ENCODE results near the gene SLC30A10. TPM values are rescaled to one million over a fixed set of nuclear protein-coding genes. Genes with fewer than 3 reads are reported as not detected.

SLC30A10 gene
- total RNA-seq, result under 1 TPM in 1 of 2 donors, not detected in 1; 0.09 TPM
- 0.43 TPM for polyA plus RNA-seq (2013, experiment 1 of 2)
- polyA plus RNA-seq (2013, experiment 2 of 2), result 0.29 TPM
- long read RNA-seq, experiment 1, result 0 reads
- long read RNA-seq, experiment 2, result 0 reads
- long read RNA-seq, experiment 3, partial matches to known transcripts, result 0 of 1 reads
- long read RNA-seq, experiment 3, other reads (novel, unspliced or antisense), result 0 of 1 reads
- long read RNA-seq, experiment 4, result 0 reads

DNA sequence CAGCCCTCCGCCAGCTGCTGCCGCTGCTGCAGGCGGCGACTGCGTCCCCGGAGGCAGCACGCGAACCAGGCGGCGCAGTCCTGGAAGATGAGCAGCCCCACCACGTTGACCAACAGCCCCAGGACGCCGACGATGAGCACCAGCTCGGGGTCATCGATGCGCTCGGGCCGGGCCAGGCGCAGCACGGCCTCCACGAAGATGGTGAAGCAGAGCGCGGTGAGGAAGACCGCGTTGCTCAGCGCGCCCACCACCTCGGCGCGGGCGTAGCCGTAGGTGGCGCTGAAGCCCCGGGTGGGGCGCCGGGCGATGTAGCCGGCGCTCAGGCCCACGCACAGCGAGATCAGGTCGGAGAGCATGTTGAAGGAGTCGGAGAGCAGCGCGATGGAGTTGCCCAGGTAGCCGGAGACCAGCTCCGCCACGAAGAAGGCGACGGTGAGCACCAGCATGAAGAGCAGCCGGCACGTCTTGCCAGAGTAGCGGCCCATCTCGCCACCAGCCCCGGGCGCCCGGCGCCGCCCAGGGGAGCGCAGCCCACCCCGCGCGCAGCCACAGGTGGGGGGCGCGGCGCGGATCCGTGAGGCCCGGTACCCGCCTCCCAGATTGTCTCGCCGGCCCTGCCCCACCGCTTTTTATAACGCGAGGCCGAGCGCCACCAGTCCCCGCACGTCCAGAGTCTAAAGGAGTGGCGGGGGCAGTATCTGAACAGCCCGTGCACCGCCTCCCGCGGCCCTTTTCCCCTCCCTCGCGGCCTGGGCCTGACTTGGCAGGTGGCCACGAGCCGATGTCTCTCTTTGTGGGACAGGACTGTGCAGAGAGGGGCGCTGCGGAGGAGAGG lies at the start of gene SLC30A10:
SLC30A10 (minus strand) TSS at position 602 of the 835 bp plus-strand sequence; CDS start at position 485, 117 bp downstream.
- no peak within 1 kb of the TSS for H3K27ac Mint-ChIP-seq
- H3K27ac ChIP-seq (ENCODE audit: low read depth, low read length), result no peak within 1 kb of the TSS
- peaks cover 49% of the 10 kb centered on the region for H3K27me3 ChIP-seq (ENCODE audit: control insufficient read depth, insufficient read depth, low read length, poor library complexity, severe bottlenecking)
- peaks cover 3% of the 10 kb centered on the region for H3K4me1 Mint-ChIP-seq
- DNase-seq, result peak; percentile 83
- no peaks in the 10 kb centered on the region for H3K9me3 ChIP-seq (ENCODE audit: control insufficient read depth, low read length)
- TF ChIP-seq, protein P1, sequence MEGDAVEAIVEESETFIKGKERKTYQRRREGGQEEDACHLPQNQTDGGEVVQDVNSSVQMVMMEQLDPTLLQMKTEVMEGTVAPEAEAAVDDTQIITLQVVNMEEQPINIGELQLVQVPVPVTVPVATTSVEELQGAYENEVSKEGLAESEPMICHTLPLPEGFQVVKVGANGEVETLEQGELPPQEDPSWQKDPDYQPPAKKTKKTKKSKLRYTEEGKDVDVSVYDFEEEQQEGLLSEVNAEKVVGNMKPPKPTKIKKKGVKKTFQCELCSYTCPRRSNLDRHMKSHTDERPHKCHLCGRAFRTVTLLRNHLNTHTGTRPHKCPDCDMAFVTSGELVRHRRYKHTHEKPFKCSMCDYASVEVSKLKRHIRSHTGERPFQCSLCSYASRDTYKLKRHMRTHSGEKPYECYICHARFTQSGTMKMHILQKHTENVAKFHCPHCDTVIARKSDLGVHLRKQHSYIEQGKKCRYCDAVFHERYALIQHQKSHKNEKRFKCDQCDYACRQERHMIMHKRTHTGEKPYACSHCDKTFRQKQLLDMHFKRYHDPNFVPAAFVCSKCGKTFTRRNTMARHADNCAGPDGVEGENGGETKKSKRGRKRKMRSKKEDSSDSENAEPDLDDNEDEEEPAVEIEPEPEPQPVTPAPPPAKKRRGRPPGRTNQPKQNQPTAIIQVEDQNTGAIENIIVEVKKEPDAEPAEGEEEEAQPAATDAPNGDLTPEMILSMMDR (conservative IDR thresholded peaks at IDR 0.05), result no peak
- no peaks in the 10 kb centered on the region for H3K36me3 Mint-ChIP-seq (ENCODE audit: low read depth)
- peaks cover 3% of the 10 kb centered on the region for H3K4me1 ChIP-seq (ENCODE audit: control insufficient read depth, insufficient read depth, low read length)
- peaks cover 49% of the 10 kb centered on the region for H3K27me3 Mint-ChIP-seq (ENCODE audit: insufficient read depth)
- H3K36me3 ChIP-seq (ENCODE audit: control insufficient read depth, insufficient read depth, low read length), result no peaks in the 10 kb centered on the region
- whole genome bisulfite sequencing, 2 experiments (ENCODE audit: insufficient coverage in 1 of 2, insufficient read length in 1 of 2), result 0 to 3% methylated on average over 29 to 91 of the region's 91 CpGs
- H3K9me3 Mint-ChIP-seq, result no peaks in the 10 kb centered on the region
- H3K4me3 Mint-ChIP-seq, result peak within 1 kb of the TSS; percentile 65
- no peak within 1 kb of the TSS for H3K9ac ChIP-seq (ENCODE audit: extremely low read depth, low read length, poor library complexity, severe bottlenecking)
- peak within 1 kb of the TSS; percentile 68 for H3K4me3 ChIP-seq (ENCODE audit: low read length)

DNA sequence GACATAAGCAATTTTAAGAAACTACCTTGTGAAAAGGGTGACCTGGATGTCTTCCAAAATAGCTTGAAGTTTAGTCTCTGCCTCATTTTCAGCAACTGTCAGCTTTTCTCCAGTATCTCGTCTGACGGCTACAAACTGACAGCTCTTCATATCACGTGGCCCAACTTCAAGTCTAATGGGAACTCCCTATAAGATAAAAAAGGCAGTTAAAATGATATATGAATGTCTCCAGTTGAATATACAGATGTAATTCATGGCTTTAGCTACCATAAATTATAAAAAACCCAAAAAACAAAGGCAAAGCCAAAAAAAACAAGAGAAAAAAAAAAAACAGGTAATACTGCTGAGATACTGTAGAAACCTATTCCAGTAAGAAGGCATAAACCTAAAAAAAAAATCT lies 44.9 kb upstream of the SLC30A10 start:
- H3K9me3 Mint-ChIP-seq, result no peaks in the 10 kb centered on the region
- whole genome bisulfite sequencing, 2 experiments (ENCODE audit: insufficient coverage in 1 of 2, insufficient read length in 1 of 2), result 88 to 98% methylated on average over 2 to 3 of the region's 3 CpGs
- H3K27ac Mint-ChIP-seq, result no peak overlapping the region
- no peak overlapping the region for H3K4me3 Mint-ChIP-seq
- DNase-seq, result no peak
- peaks cover 51% of the 10 kb centered on the region for H3K36me3 ChIP-seq (ENCODE audit: control insufficient read depth, insufficient read depth, low read length)
- peaks cover 12% of the 10 kb centered on the region for H3K4me1 Mint-ChIP-seq
- no peak overlapping the region for H3K9ac ChIP-seq (ENCODE audit: extremely low read depth, low read length, poor library complexity, severe bottlenecking)
- H3K4me1 ChIP-seq (ENCODE audit: control insufficient read depth, insufficient read depth, low read length), result peaks cover 9% of the 10 kb centered on the region
- TF ChIP-seq, protein P1 (conservative IDR thresholded peaks at IDR 0.05), result no peak
- peaks cover 24% of the 10 kb centered on the region for H3K36me3 Mint-ChIP-seq (ENCODE audit: low read depth)
- no peaks in the 10 kb centered on the region for H3K27me3 Mint-ChIP-seq (ENCODE audit: insufficient read depth)
- H3K27ac ChIP-seq (ENCODE audit: low read depth, low read length), result no peak overlapping the region
- H3K9me3 ChIP-seq (ENCODE audit: control insufficient read depth, low read length), result no peaks in the 10 kb centered on the region
- H3K27me3 ChIP-seq (ENCODE audit: control insufficient read depth, insufficient read depth, low read length, poor library complexity, severe bottlenecking), result no peaks in the 10 kb centered on the region
- no peak overlapping the region for H3K4me3 ChIP-seq (ENCODE audit: low read length)

DNA sequence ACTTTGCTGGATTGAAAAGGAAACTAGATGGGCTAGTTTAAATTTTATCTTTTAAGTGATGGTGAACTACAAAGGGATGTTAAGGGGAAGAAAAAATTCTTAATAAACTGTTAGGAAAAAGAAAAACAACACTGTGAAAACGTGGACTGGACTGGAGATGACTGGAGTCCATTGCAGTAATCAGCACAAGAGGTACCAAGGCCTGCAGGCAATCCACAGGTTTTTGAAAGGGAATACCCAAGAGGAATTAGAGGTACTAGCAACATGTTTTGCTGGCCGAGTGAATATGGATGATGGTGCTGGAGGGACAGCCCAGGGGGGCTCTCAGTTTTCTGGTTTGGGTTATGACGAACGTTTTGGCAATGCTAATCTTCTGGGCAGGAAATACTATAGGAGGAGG lies 39.0 kb upstream of the SLC30A10 start:
- Histone ChIP-seq H3K27me3 (ENCODE audit: control insufficient read depth, insufficient read depth, low read length, poor library complexity, severe bottlenecking) (peaks cover 33% of the 10 kb centered on the region), H3K4me1 (ENCODE audit: control insufficient read depth, insufficient read depth, low read length) (peaks cover 7% of the 10 kb centered on the region), H3K36me3 (ENCODE audit: control insufficient read depth, insufficient read depth, low read length) (peaks cover 31% of the 10 kb centered on the region), H3K27ac (ENCODE audit: low read depth, low read length) (no peak overlapping the region), H3K9me3 (ENCODE audit: control insufficient read depth, low read length) (peaks cover 9% of the 10 kb centered on the region), H3K9ac (ENCODE audit: extremely low read depth, low read length, poor library complexity, severe bottlenecking) (no peak overlapping the region), H3K4me3 (ENCODE audit: low read length) (no peak overlapping the region)
- H3K27ac Mint-ChIP-seq, result no peak overlapping the region
- H3K9me3 Mint-ChIP-seq, result no peaks in the 10 kb centered on the region
- 91 to 92% methylated on average over 4 of the region's 4 CpGs for WGBS, 2 experiments (ENCODE audit: insufficient coverage in 1 of 2, insufficient read length in 1 of 2)
- H3K4me3 Mint-ChIP-seq, result no peak overlapping the region
- TF ChIP-seq, protein P1 (conservative IDR thresholded peaks at IDR 0.05), result no peak
- peaks cover 24% of the 10 kb centered on the region for H3K36me3 Mint-ChIP-seq (ENCODE audit: low read depth)
- peaks cover 25% of the 10 kb centered on the region for H3K27me3 Mint-ChIP-seq (ENCODE audit: insufficient read depth)
- H3K4me1 Mint-ChIP-seq, result peaks cover 19% of the 10 kb centered on the region
- no peak for DNase-seq

Measured in endodermal cell (in vitro differentiated cells).